Muscle layer of duodenum (tissue), 2 donors: ENCODE results near the gene MANSC1.

Source experiments
- H3K27ac ChIP-seq: one replicate; pipeline ENCODE4 v1.7.0; 2013; ENCODE audit warnings: mild to moderate bottlenecking, low read length
- H3K27me3 ChIP-seq: one replicate; pipeline ENCODE4 v1.7.0; 2013; ENCODE audit warnings: low read depth, mild to moderate bottlenecking, control low read depth, low read length
- H3K36me3 ChIP-seq, 2 donors: one replicate each; pipeline ENCODE4 v1.7.0; 2013; ENCODE audit warnings: low read length in 2 of 2, control low read depth in 1 of 2, mild to moderate bottlenecking in 1 of 2; ENCODE audit not compliant: insufficient read depth in 2 of 2, control insufficient read depth in 1 of 2
- H3K4me1 ChIP-seq, 2 donors: one replicate each; pipeline ENCODE4 v1.7.0; 2013; ENCODE audit warnings: low read length in 2 of 2, mild to moderate bottlenecking in 2 of 2, control low read depth in 1 of 2, moderate library complexity in 1 of 2; ENCODE audit not compliant: insufficient read depth in 2 of 2, control insufficient read depth in 1 of 2
- H3K4me3 ChIP-seq, 2 donors: one replicate each; pipeline ENCODE4 v1.7.0; 2013; ENCODE audit warnings: low read length in 2 of 2, low read depth in 1 of 2, mild to moderate bottlenecking in 1 of 2
- H3K9me3 ChIP-seq, 2 donors: one replicate each; pipeline ENCODE4 v1.7.0; 2013; ENCODE audit warnings: low read length in 2 of 2, control low read depth in 1 of 2, mild to moderate bottlenecking in 1 of 2; ENCODE audit not compliant: control insufficient read depth in 1 of 2
- donor health status: healthy.

Gene MANSC1

DNA sequence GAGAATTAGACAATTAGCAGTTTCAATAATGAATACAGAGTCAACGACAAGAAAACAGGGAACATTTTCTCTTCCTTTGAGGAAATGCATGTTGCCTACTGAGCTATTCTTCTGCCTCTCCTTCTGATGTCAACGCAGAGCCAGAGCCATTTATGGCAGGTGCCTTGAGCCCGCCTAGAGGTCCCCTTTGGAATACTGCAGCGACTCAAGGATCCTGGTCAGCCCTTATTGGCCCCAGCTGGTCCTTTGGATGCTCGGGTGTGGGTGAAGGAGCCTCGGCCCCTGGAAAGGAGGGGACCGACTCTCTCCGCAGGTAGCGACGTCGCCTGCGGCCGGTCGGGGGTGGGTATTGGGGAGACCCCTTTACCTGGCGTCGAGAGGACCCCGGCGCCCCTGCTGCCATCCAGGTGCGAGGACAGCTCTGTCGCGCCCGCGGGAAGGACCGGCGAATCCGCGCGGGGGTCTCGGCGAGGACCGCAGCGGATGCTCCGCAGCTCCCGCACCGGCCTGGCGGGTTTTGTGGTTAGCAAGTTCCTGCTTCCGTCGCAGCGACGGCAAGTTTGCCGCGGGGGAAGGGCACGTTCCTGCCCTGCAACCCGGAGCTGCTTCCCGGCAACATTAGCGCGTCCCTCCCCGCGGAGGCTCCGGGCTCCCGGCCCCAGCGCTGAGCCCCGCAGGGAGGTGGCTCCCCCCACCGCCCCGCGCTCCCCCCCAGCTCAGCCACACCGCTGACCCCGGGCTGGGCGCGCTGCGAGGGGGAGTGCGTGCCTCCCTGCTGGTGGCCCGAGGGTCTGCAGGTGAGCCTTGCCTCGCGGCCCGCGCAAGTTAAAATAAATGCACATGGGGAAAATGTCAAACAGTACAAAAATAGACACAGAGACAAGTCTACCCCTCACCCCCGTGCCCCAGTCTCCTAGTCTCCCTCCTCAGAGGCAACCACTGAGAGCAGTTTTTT lies at the start of gene MANSC1:
TSS of gene MANSC1 (minus strand) at position 532 of the 955 bp plus-strand sequence. CDS start 6,928 bp downstream, outside the sequence.
- peaks cover 0 to 10% of the 10 kb centered on the region in 2 donors for H3K4me1 ChIP-seq
- H3K27me3 ChIP-seq: no peaks in the 10 kb centered on the region
- no peaks in the 10 kb centered on the region for H3K9me3 ChIP-seq
- H3K27ac ChIP-seq: peak within 1 kb of the TSS; percentile 60
- no peaks in the 10 kb centered on the region for H3K36me3 ChIP-seq
- peak within 1 kb of the TSS; percentile 88 to 93 for H3K4me3 ChIP-seq

DNA sequence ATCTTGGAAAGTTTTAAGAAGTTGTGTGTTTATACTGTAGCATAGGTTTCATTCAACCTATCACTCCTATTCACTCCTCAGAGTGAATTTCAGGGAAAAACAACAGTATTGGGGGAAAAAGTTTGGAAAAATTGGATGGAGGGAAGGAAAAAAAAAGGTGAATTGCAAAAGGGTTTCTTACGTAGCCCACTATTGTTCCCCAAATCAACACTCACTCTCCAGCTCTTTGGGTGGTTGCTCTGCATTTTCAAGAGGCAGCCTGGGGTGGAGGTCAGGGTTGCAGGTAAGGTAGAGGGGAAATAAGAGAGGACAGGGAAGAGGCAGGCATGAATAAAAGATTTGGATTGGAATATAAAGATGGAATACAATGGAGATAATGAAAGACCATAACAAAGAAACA lies 49.1 kb upstream of the MANSC1 start:
- no peak overlapping the region for H3K4me3 ChIP-seq
- H3K27ac ChIP-seq: no peak overlapping the region
- no peaks in the 10 kb centered on the region for H3K27me3 ChIP-seq

DNA sequence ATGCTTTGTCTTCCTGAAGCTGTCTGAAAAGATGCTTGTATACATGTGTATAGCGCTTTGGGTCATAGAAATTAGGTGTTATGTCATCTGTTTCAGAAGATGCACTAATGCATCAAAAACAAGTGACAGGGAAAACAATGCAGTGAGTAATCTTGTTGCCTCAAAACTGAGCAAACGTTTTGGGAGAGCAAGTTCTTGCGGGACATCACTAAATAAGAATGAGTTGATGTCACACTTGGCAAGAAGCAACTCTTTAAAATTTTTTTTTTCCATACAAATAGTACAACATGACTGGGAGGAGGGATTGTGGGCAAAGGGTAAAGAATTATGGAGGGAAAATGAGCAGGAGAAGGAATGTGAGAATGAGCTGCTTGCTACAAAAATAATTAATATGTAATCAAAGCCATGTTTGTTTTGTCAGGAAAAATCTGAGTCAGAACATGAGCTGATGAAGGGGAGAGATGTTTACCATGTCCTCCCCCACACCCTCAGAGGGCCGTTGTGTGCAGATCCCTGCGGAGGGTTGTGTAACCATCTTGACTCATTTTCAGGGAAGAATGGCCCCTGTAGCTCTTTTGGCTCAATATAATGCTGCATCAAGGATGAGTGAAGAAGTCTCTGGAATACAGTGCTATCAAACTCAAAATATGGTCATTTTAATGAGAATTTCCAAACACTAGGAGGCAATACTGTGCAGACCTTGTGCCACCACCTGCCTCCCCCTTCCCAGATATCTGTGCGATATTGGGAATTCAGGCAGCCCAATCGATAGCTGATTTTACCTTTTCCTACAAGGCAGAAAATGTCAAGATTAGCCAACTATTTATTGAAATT lies 48.2 kb upstream of the MANSC1 start:
- Histone ChIP-seq H3K36me3 (no peaks in the 10 kb centered on the region), H3K9me3 (no peaks in the 10 kb centered on the region), H3K4me1 (peaks cover 0 to 5% of the 10 kb centered on the region in 2 donors), H3K27ac (peak overlapping the region; percentile 76), H3K4me3 (no peak overlapping the region), H3K27me3 (no peaks in the 10 kb centered on the region)

More for the DNA sequence above, 49.1 kb upstream of the MANSC1 start:
- H3K36me3 ChIP-seq: no peaks in the 10 kb centered on the region
- H3K9me3 ChIP-seq: no peaks in the 10 kb centered on the region
- H3K4me1 ChIP-seq: peaks cover 0 to 5% of the 10 kb centered on the region in 2 donors

DNA sequence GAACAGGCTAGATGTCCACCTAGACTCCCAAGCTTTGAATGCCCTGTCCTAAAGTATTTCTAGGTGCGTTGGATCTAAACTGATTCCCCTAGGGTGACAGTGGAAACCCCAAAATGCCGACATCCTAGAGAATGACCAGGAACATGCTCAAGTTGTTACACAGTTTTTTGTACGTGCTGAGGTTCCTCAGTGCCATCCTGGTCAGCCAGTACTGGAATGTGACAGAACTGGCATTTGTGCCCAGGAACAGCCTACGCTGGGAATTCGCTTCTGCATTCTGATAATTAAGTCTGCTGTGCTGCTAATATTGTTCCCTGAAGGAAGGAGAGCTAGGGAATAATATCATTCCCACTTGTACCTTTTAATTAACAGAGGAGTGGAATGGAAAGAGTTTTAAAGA lies 47.1 kb upstream of the MANSC1 start:
- no peaks in the 10 kb centered on the region for H3K36me3 ChIP-seq
- no peak overlapping the region for H3K4me3 ChIP-seq
- no peaks in the 10 kb centered on the region for H3K9me3 ChIP-seq
- H3K27ac ChIP-seq: peak overlapping the region; percentile 76
- no peaks in the 10 kb centered on the region for H3K27me3 ChIP-seq
- H3K4me1 ChIP-seq: peaks cover 0 to 5% of the 10 kb centered on the region in 2 donors

DNA sequence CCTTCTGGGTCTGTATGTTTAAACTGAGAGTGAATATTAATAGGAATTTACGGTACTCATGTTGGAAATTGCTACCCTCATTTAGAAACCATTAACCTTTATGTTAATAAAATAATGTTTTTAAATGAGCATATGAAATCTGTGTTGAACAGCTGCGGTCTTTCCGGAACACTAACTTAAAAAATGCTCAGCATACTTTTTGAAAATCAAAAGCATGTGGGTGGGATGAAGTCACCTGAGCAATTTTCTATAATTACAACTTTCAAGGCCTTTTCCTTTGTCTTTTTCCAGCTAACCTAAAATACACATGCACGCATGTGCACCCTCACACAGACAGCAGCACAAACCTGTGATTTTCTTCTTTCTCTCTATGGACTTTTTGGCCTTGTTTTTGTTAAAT lies 46.7 kb upstream of the MANSC1 start:
- no peaks in the 10 kb centered on the region for H3K27me3 ChIP-seq
- no peaks in the 10 kb centered on the region for H3K9me3 ChIP-seq
- H3K4me3 ChIP-seq: no peak overlapping the region
- H3K27ac ChIP-seq: no peak overlapping the region
- H3K36me3 ChIP-seq: no peaks in the 10 kb centered on the region
- peaks cover 0 to 5% of the 10 kb centered on the region in 2 donors for H3K4me1 ChIP-seq

DNA sequence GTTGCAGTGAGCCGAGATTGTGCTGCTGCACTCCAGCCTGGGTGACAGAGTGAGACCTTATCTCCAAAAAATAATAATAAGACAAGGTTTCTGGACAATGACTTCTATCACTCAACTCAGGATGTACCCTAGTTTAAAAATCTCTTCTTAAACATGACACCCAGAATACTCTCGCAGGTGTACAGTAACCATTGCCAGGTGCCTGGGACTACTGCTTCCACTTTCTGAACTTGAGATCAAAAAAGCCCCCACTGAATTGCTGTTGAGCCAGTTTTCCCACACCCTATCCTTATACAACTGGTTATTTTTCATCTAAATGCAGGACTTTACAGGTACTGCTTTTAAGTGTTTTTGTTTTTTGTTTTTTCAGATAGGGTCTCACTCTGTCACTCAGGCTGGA lies 43.1 kb upstream of the MANSC1 start:
- H3K36me3 ChIP-seq: no peaks in the 10 kb centered on the region
- H3K4me3 ChIP-seq: no peak overlapping the region
- peaks cover 0 to 1% of the 10 kb centered on the region in 2 donors for H3K4me1 ChIP-seq
- no peaks in the 10 kb centered on the region for H3K27me3 ChIP-seq
- H3K9me3 ChIP-seq: no peaks in the 10 kb centered on the region
- no peak overlapping the region for H3K27ac ChIP-seq

DNA sequence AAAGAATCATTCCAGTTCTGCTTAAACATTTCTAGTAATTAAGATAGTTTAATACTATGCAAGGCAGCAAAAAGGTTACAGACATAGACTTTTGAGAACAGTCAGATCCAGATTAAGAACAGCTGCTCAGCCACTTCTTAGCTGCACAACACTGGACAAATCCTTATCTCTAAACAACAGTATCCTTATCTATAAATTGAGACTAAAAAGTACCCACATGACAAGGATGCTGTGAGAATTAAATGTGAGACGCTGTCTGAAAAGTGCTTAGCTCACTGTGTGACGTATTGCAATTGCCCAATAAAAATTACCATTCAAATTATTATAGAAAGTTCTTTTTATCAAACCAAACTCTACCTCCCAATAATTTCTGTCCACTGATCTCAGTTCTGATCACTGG lies 42.4 kb upstream of the MANSC1 start:
- Histone ChIP-seq H3K27ac (no peak overlapping the region), H3K9me3 (no peaks in the 10 kb centered on the region), H3K4me3 (no peak overlapping the region), H3K4me1 (peaks cover 0 to 2% of the 10 kb centered on the region in 2 donors), H3K36me3 (no peaks in the 10 kb centered on the region), H3K27me3 (no peaks in the 10 kb centered on the region)

DNA sequence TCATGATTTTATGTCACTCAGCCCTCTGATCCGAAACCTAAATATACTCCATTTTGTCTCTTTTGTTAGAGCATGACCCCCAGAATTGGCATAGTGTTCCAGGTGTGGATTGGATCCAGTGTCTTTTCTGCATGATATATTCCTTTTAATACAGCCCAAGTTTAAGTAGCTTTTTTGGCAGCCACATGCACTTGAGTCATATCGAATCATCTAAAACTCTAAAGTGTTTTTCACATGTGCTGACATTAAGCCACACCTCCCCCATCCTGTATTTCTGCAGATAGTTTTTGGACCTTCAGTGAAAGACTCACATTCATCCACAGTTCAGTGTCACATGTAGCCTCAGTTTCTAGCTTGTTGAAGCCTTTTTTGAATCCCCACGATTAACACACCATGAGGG lies 37.5 kb upstream of the MANSC1 start:
- Histone ChIP-seq H3K27me3 (no peaks in the 10 kb centered on the region), H3K4me1 (peaks cover 0 to 9% of the 10 kb centered on the region in 2 donors), H3K9me3 (no peaks in the 10 kb centered on the region), H3K4me3 (no peak overlapping the region), H3K27ac (peak overlapping the region; percentile 45), H3K36me3 (peaks cover 0 to 3% of the 10 kb centered on the region in 2 donors)

DNA sequence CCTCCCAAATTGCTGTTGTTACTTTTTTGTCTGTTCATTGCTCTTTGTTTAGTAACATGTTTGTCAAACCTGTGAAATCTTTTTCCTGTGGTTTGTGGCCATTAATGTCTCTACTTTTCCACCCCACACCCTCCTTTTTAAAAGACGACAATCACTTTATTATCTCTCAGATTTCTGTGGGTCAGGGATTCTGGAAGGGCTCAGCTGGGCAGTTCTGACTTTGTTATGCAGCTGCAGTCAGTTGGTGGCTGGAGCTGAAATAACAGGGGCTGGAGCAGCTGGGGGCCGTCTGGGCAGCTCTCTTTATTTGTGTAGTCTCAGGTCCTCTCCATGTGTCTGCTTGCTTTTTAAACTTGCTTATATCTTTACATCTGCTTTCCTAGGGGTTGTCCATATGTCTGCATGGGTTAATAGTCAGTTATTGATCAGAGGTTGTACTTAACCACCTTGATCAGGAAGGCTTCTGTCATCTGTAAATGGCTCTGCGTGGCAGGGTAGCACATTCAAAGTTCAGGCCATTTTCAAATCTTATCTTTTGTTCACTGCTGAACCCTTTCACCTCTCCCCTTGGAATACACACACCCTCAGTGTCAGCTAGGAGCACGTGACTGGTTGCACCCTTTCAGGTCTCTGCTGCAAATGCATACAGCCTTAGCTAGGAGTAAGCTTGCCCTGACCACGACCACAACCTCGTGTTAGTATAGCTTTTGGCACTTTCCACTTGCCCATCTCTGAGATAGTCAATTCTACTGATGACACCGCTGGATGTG lies 34.7 kb upstream of the MANSC1 start:
- peaks cover 0 to 9% of the 10 kb centered on the region in 2 donors for H3K4me1 ChIP-seq
- H3K27ac ChIP-seq: peak overlapping the region; percentile 13
- H3K36me3 ChIP-seq: peaks cover 0 to 3% of the 10 kb centered on the region in 2 donors
- H3K27me3 ChIP-seq: no peaks in the 10 kb centered on the region
- no peak overlapping the region for H3K4me3 ChIP-seq
- no peaks in the 10 kb centered on the region for H3K9me3 ChIP-seq

DNA sequence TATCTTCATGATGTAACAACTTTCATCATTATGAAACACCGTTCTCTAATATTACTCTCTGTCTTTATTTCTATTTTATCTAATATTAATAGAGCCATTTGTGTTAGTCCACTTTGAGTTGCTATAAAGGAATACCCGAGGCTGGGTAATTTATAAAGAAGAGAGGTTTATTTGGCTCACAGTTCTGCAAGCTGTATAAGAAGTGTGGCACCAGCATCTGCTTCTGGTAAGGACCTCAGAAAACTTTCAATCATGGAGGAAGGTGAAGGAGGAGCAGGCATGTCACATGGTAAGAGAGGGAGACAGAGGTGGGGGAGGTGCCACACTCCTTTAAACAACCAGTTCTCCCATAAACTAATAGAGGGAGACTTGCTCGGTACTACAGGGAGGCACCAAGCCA lies 31.9 kb upstream of the MANSC1 start:
- Histone ChIP-seq H3K9me3 (no peaks in the 10 kb centered on the region), H3K27ac (no peak overlapping the region), H3K36me3 (peaks cover 0 to 3% of the 10 kb centered on the region in 2 donors), H3K27me3 (no peaks in the 10 kb centered on the region), H3K4me1 (peaks cover 0 to 11% of the 10 kb centered on the region in 2 donors), H3K4me3 (no peak overlapping the region)
